ENCODE measurements around the gene FBXO36.
A peak's percentile ranks its signal among the peaks of the same experiment; 100 is the strongest.
"Not testable (repeated sequence)": the region's sequence is repeated elsewhere in the genome, so short reads cannot be mapped to it uniquely, and the experiment has no call there.

Gene FBXO36

GRCh38 chr2:229922449-229923386 is at the start of gene FBXO36:
Gene FBXO36, plus strand, starts transcription at chr2:229922503. Its CDS starts 11 bp downstream, at chr2:229922514.
- peak; percentile 79 for DNase-seq (ENCODE audit: low read depth, low spot score)

GRCh38 chr2:229873123-229873581 is 49.2 kb upstream of the FBXO36 start:
- no peak for DNase-seq (ENCODE audit: low read depth, low spot score)

- no peak for DNase-seq (ENCODE audit: low read depth, low spot score)
Measured at GRCh38 chr2:229874647-229875046, 47.7 kb upstream of the FBXO36 start.

GRCh38 chr2:229875549-229875948 is 46.8 kb upstream of the FBXO36 start:
- DNase-seq (ENCODE audit: low read depth, low spot score) = no peak

- DNase-seq (ENCODE audit: low read depth, low spot score) = no peak
Measured at GRCh38 chr2:229879191-229879950, 42.9 kb upstream of the FBXO36 start.

- no peak for DNase-seq (ENCODE audit: low read depth, low spot score)
Measured at GRCh38 chr2:229880892-229881586, 41.3 kb upstream of the FBXO36 start.

GRCh38 chr2:229882583-229882982 is 39.7 kb upstream of the FBXO36 start:
- no peak for DNase-seq (ENCODE audit: low read depth, low spot score)

GRCh38 chr2:229884775-229885699 is 37.3 kb upstream of the FBXO36 start:
- no peak for DNase-seq (ENCODE audit: low read depth, low spot score)

- DNase-seq (ENCODE audit: low read depth, low spot score) = no peak
Measured at GRCh38 chr2:229887441-229887840, 34.9 kb upstream of the FBXO36 start.

GRCh38 chr2:229888031-229888430 is 34.3 kb upstream of the FBXO36 start:
- no peak for DNase-seq (ENCODE audit: low read depth, low spot score)

GRCh38 chr2:229889023-229889422 is 33.3 kb upstream of the FBXO36 start:
- DNase-seq (ENCODE audit: low read depth, low spot score) = no peak

GRCh38 chr2:229896857-229897256 is 25.4 kb upstream of the FBXO36 start:
- DNase-seq (ENCODE audit: low read depth, low spot score) = no peak

GRCh38 chr2:229899604-229900003 is 22.7 kb upstream of the FBXO36 start:
- DNase-seq (ENCODE audit: low read depth, low spot score) = no peak

GRCh38 chr2:229900012-229900411 is 22.3 kb upstream of the FBXO36 start:
- DNase-seq (ENCODE audit: low read depth, low spot score) = no peak

GRCh38 chr2:229900514-229900913 is 21.8 kb upstream of the FBXO36 start:
- DNase-seq (ENCODE audit: low read depth, low spot score) = not testable (repeated sequence)

- DNase-seq (ENCODE audit: low read depth, low spot score) = no peak
Measured at GRCh38 chr2:229901819-229902218, 20.5 kb upstream of the FBXO36 start.

- no peak for DNase-seq (ENCODE audit: low read depth, low spot score)
Measured at GRCh38 chr2:229903037-229903436, 19.3 kb upstream of the FBXO36 start.

- DNase-seq (ENCODE audit: low read depth, low spot score) = no peak
Measured at GRCh38 chr2:229905601-229906000, 16.7 kb upstream of the FBXO36 start.

- no peak for DNase-seq (ENCODE audit: low read depth, low spot score)
Measured at GRCh38 chr2:229909090-229909489, 13.2 kb upstream of the FBXO36 start.

- no peak for DNase-seq (ENCODE audit: low read depth, low spot score)
Measured at GRCh38 chr2:229910147-229910831, 12.0 kb upstream of the FBXO36 start.

Measured in activated naive CD8-positive, alpha-beta T cell treated with anti-CD3 and anti-CD28 coated beads, Interleukin-2, amount 50 U/mL, for 16 hours (primary cell).